ENCODE results near the gene NAALADL2.
"Not testable (repeated sequence)": the region's sequence is repeated elsewhere in the genome, so short reads cannot be mapped to it uniquely, and the experiment has no call there.

NAALADL2 gene

GRCh38 chr3:175526191-175526590 lies 667.1 kb downstream of the NAALADL2 start:
- DNase-seq = no peak

DNA sequence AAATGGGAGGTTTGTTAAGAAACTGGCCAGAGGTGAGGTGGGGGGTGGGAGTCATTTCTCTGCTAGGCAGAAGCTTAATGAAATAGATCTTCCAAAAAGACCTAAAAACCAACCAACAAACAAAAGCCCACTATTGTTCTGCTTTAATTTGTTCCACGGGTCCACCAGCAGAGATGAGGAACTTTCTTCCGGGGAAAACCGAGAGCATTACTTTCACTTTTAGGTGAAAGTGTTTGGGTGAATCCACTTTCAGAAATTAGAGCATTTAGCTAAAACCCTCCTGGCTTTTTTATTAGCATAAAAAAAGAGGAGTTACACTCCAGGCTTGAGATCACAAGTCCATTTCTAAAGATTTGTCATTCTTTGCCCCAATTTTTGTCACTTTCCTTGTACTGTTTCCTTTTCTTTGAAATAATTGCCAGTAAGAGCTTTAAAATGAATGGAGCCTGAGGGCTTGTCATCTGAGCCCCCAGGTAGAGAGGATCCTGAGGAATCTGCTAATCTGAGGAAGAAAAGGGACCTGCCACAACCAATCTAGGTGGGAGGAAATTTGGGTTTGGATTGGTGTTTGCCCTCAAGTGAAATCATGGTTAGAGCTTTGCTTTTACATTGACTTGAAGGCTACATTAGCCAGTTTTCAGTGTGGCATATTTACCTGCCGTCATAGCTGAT lies 667.6 kb downstream of the NAALADL2 start:
- no peak for DNase-seq

DNA sequence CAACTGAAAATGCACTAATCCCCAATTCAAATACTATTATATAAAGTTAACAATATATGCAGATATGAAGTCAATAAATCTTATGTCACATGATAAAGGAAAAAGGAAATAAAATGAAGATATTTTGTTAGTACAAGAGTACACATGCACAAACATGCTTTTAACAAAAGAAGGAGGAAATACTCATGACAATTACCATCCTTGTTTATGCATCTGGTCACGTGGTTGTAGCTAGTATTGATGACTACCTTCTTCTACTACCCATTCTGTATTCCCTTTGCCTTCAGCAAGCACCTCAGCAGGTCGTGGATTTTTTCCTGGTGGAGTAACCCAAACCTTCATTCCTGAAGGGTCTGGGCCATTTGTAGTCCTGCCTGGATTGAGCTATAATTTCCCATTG lies 669.6 kb downstream of the NAALADL2 start:
- not testable (repeated sequence) for DNase-seq

DNA sequence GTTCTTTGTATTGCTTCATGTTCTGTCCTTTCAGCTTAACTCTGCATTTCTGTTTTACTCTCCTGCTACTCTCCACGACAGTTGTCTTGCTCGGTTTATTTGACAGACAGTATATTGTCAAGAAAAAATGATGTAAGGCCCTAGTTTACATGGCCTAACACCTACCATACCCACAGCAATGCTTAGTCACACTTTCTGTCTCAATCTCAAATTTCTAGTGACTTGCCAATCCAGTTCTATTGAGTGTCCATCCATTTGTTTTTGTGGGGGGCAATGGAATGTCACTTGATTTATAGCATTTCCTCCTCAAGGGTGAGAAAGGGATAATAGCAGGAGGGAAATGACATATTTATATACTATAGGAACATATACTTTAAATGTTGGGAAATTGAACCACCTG lies 676.2 kb downstream of the NAALADL2 start:
- no peak for DNase-seq

DNA sequence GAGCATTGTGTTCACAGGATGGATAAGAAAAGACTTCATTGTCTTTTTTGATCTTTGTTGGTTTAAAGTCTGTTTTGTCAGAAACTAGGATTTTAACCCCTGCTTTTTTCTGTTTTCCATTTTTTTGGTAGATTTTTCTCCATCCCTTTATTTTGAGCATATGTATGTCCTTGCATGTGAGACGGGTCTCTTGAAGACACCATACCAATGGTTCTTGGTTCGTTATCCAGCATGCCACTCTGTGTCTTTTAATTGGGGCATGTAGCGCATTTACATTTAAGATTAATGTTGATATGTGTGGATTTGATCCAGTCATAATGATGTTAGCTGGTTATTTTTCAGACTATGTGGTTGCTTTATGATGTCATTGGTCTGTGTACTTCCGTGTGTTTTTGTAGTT lies 687.0 kb downstream of the NAALADL2 start:
- no peak for DNase-seq

- no peak for DNase-seq
These were observed 693.8 kb downstream of the NAALADL2 start for GRCh38 chr3:175552929-175553328.

DNA sequence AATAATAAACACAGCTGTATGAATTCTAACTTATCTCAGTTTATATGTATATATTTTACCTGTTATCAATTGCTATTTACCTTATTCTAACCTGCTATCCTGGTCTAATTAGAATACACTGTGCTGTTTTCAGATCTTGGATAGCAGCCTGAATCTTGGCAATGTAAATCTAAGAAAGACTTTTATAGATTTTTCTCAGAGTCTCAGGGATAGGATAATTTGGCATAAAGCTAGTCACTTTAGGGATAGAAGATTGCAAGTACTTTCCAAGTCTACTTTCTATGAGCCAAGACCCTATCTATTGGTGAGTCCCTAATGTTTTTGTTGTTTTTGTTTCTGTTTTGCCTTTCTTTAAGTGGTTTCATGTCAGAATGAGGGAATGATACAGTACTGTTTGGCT lies 695.7 kb downstream of the NAALADL2 start:
- DNase-seq = no peak

DNA sequence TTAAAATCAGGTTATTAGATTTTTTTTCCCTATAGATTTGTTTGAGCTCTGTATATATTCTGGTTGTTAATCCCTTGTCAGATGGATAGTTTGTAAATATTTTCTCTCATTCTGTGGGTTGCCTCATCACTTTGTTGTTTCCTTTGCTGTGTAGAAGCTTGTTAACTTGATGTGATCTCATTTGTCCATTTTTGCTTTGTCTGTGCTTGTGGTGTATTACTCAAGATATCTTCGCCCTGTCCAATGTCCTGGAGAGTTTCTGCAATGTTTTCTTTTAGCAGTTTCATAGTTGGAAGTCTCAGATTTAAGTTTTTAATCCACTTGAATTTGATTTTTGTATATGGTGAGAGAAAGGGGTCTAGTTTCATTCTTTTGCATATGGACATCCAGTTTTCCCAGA lies 699.1 kb downstream of the NAALADL2 start:
- no peak for DNase-seq

GRCh38 chr3:175564363-175564762 lies 705.2 kb downstream of the NAALADL2 start:
- DNase-seq = no peak

- DNase-seq = no peak
These were observed 712.0 kb downstream of the NAALADL2 start for GRCh38 chr3:175571096-175571495.

- DNase-seq = no peak
These were observed 714.1 kb downstream of the NAALADL2 start for GRCh38 chr3:175573226-175573625.

DNA sequence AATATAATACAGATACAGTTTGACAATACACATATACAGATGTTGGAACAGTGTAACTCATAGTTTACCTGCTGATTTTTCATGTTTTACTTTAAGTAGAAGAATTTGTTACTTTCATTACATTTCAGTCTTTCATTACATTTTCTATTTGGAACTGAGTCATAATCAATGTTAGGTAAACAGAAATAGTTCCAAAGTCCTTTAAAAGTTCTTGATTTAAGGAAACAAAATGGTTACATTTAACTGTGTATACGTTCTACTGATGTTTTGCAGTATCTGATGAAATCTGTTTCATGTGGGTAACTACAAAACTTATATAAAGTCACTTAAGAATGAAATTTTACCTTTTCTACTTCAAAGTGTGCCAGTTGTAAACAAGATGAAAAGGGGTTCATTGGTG lies 721.2 kb downstream of the NAALADL2 start:
- DNase-seq = no peak

DNA sequence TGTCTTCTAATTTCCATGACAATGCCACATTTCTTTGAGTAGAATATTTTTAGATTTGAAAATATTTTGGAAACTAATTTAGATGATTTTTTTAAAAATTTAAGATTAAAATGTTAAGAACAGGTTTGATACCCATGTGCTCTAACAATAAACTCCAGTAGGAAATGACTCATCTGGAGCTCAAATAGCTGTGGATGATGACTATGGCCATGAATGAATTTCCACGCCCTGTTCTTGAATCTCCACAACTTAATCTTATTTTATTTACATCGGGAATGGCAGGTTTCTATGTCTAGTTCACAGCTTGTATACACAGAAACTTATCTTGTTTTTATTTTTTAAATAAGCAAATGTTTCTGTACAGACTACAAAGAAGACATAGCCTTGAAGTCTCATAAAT lies 726.8 kb downstream of the NAALADL2 start:
- DNase-seq = no peak

- no peak for DNase-seq
These were observed 731.6 kb downstream of the NAALADL2 start for GRCh38 chr3:175590745-175591144.

- no peak for DNase-seq
These were observed 732.2 kb downstream of the NAALADL2 start for GRCh38 chr3:175591375-175591774.

GRCh38 chr3:175593331-175593730 lies 734.2 kb downstream of the NAALADL2 start:
- no peak for DNase-seq

DNA sequence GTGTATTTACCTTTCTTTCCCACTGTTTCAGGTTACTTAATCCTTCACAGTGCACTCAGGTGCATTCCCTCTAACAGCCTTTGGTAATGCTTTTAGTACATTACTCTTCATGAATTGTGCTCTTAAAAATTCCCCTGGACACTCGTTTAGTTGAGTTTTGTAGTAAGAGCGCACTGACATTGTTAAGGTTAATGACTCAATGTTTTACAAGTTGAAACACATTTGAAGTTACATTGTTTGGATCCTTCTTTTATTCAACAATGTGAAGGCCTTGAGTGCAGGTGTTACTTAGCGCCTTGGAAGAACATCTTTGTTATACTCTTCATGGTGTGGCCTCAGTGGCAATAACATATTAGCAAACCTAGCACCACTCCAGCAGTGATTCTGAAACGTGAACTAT lies 739.6 kb downstream of the NAALADL2 start:
- no peak for DNase-seq

DNA sequence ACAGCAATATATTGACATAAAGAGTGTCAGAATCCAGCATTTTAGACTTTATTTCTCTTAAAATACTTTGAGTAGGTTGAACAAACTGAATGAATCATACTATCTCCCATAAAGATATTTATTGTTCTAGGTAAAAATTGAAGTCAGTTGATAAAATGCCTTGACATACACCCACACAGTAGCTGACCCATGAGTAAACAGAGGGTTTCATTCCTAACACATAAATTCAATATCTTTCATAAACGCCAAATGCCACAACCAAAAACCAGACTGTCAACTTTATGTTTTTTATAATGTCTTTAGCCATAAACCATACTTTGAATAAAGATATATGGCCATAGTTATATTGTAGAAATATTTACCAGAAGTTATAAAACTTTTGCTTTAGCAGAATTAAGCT lies 742.4 kb downstream of the NAALADL2 start:
- no peak for DNase-seq

DNA sequence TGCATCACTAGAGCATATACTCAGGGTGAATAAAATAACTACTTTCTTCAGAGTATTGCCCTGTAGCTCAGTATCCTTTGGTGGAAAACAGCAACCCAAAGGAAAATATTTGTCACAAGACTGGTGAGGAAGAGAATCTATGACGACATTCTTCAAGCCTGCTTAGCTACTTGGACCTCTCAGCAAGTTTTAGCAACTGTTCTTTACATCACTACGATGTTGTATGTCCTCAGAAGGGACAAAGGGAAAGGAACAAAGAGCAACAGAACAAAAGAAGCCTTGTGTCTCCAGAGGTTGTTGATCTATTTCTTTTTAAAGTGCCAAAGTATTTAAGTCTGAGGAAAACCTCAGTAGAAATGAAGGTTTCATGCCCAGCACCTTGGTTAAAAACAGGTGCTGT lies 746.7 kb downstream of the NAALADL2 start:
- DNase-seq = no peak

DNA sequence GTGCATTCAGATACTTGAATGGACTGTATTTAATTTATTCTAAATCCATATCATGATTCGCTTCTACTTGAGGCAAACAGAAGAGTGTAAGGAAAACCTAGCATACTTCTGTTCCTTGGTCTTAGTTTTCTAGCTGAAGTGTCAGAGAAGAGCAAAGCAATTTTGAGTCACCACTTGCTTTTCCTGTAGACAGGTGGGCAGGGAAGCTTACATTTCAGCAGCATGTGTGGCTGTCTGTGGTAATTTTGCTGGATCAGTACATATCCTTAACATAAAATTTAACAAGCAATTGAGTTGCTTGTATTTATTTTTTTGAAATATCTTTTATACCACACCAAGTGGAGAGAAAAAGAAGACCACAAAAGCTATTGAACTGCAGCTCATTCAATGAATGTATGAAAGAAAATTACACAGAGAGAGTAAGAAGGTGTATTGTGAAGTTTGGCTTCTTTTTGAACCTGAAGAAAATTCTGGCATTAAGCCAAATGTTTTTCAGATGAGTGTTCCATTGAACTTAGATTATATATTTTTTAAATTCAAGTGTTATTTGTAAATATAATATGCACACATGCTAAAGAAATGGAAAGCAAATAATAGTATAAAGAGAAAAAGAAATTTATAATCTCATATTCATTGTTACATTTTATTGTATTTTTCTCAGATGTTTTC lies 747.6 kb downstream of the NAALADL2 start:
- DNase-seq = peak; percentile 63

- peak; percentile 73 for DNase-seq
These were observed 749.2 kb downstream of the NAALADL2 start for GRCh38 chr3:175608356-175608755.

GRCh38 chr3:175608911-175609310 lies 749.8 kb downstream of the NAALADL2 start:
- peak; percentile 57 for DNase-seq

GRCh38 chr3:175612487-175613196 lies 753.5 kb downstream of the NAALADL2 start:
- no peak for DNase-seq

GRCh38 chr3:175614107-175614506 lies 755.0 kb downstream of the NAALADL2 start:
- not testable (repeated sequence) for DNase-seq

Data from COR-L47 (cell line).